GM12801 (cell line): ENCODE measurements around the gene SSH3.

Source experiments
- TF ChIP-seq, protein P1 (sequence below): IDR thresholded peaks from one replicate; pipeline ENCODE4 v1.5.1; 2011; ENCODE audit warnings: control low read depth; ENCODE audit not compliant: insufficient read length; ENCODE audit errors: extremely low read depth

SSH3 gene

DNA sequence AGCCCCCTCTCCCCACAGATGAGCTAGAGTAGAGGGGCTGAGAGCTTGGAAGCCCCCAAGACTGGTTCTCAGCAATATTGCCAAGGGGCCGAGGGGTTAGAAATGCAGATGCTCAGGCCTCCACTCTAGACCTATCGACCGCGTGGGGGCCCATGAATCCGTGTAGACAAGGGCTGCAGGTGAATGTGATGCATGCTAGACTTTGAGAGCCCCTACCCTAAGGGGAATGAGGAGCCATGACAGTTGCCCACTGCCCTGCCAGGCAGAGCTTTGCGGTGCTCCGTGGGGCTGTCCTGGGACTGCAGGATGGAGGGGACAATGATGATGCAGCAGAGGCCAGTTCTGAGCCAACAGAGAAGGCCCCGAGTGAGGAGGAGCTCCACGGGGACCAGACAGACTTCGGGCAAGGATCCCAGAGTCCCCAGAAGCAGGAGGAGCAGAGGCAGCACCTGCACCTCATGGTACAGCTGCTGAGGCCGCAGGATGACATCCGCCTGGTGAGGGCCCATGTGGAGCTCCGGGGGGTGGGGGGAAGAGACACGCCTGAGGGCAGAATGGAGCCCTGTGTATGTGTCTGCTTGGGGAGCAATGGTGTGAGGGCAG, 1.3 kb downstream of the SSH3 start:
- TF ChIP-seq, protein P1, sequence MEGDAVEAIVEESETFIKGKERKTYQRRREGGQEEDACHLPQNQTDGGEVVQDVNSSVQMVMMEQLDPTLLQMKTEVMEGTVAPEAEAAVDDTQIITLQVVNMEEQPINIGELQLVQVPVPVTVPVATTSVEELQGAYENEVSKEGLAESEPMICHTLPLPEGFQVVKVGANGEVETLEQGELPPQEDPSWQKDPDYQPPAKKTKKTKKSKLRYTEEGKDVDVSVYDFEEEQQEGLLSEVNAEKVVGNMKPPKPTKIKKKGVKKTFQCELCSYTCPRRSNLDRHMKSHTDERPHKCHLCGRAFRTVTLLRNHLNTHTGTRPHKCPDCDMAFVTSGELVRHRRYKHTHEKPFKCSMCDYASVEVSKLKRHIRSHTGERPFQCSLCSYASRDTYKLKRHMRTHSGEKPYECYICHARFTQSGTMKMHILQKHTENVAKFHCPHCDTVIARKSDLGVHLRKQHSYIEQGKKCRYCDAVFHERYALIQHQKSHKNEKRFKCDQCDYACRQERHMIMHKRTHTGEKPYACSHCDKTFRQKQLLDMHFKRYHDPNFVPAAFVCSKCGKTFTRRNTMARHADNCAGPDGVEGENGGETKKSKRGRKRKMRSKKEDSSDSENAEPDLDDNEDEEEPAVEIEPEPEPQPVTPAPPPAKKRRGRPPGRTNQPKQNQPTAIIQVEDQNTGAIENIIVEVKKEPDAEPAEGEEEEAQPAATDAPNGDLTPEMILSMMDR: no peak

DNA sequence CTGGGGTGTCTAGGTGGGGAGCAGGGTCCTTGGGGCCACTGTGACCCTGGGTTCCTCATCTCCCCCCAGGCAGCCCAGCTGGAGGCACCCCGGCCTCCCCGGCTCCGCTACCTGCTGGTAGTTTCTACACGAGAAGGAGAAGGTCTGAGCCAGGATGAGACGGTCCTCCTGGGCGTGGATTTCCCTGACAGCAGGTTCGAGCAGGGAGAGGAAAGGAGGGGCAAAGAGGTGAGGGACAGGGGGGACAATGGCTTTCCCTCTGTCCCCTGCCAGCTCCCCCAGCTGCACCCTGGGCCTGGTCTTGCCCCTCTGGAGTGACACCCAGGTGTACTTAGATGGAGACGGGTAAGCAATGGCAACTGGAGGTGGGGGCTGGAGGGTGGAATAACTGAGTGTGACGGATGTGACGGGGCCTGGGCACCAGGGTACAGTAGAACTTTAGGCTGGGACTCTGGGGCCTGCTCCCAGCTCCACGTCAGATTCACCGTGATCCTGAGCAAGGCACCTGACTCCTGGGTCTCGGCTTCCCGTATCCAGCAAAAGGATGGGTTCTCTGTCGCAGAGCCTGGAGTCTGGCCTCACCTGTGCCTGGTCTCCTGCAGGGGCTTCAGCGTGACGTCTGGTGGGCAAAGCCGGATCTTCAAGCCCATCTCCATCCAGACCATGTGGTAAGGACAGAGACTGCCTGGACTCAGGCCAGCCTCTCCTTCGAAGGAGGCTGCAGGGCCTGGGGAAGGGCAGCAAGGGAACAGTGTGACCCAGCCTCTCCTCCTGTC, 3.6 kb downstream of the SSH3 start:
- TF ChIP-seq, protein P1: no peak

DNA sequence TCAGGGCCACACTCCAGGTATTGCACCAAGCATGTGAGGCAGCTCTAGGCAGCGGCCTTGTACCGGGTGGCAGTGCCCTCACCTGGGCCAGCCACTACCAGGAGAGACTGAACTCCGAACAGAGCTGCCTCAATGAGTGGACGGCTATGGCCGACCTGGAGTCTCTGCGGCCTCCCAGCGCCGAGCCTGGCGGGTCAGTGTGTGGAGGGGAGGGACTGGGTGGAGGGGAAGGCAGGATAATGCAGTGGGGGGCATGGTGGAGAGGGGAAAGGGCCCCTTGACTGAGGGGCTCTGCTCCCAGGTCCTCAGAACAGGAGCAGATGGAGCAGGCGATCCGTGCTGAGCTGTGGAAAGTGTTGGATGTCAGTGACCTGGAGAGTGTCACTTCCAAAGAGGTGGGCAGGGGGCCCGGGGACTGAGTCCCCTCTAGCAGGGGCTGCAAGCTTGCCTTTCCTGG, 4.2 kb downstream of the SSH3 start:
- TF ChIP-seq, protein P1: no peak

DNA sequence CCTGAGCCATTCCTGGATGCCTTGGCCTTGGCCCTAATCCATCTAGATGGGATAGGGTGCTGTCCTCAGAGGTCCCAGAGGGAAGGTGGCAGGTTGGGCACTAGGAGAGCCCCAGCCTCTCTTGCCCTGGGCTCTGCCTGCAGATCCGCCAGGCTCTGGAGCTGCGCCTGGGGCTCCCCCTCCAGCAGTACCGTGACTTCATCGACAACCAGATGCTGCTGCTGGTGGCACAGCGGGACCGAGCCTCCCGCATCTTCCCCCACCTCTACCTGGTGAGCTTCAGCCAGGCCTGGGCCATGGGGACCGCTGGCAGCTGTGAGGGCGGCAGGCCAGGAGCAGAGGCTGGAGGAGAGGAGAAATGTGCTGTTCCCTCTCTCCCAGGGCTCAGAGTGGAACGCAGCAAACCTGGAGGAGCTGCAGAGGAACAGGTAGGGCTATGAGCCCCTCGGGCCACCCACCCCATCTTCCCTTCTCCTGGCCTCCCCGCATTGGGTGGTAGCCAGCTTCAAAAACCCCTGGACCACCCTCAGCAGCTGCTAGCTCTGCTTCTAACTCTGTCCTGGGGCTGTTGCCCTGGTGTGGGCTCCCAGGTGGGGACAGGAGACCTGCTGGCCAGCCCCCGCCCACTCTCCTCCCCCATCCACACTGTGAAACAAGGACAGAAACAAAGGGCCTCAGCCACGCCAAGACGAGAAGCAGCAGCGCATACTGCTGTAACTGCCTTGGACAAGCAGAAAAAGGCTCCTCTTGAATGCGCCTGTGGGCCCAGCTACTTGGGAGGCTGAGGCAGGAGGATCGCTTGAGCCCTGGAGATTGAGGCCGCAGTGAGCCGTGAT, 4.9 kb downstream of the SSH3 start:
- TF ChIP-seq, protein P1: no peak

DNA sequence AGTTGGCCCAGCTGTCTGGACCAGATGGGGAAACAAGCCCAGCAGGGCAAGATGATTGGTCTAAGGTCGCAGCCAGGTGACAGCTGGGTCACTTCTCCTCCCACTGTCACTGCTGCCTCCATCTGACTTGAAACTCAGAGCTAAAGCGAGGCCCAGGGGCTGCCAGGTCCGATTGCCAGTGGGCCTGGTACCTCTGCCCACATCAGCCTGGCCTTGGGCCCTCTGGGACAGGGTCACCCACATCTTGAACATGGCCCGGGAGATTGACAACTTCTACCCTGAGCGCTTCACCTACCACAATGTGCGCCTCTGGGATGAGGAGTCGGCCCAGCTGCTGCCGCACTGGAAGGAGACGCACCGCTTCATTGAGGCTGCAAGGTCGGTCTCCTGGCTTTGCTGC, 5.8 kb downstream of the SSH3 start:
- TF ChIP-seq, protein P1: no peak

DNA sequence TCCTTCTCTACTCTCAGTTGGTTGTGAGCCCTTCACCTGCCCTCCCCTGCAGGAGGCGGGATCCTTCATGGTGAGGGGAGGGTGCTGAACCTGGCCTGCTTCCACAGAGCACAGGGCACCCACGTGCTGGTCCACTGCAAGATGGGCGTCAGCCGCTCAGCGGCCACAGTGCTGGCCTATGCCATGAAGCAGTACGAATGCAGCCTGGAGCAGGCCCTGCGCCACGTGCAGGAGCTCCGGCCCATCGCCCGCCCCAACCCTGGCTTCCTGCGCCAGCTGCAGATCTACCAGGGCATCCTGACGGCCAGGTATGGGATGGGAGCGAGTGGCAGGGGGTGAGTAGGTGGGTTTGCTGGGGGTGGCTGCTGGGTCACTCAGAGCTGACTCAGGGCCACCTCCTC, 6.3 kb downstream of the SSH3 start:
- TF ChIP-seq, protein P1: no peak
